ENCODE measurements around the gene PDE5A.
"Not testable (repeated sequence)": the region's sequence is repeated elsewhere in the genome, so short reads cannot be mapped to it uniquely, and the experiment has no call there.

Gene PDE5A

GRCh38 chr4:119628281-119629141 lies at the start of gene PDE5A:
TSS of gene PDE5A (minus strand) at chr4:119628804. CDS start at chr4:119628671, 133 bp downstream.
- peak; percentile 64 for DNase-seq

- DNase-seq: no peak
These were observed 47.5 kb upstream of the PDE5A start for GRCh38 chr4:119676101-119676500.

GRCh38 chr4:119675391-119675790 lies 46.8 kb upstream of the PDE5A start:
- DNase-seq: no peak

GRCh38 chr4:119672938-119673337 lies 44.3 kb upstream of the PDE5A start:
- DNase-seq: no peak

GRCh38 chr4:119672086-119672485 lies 43.5 kb upstream of the PDE5A start:
- DNase-seq: no peak

GRCh38 chr4:119671205-119671604 lies 42.6 kb upstream of the PDE5A start:
- no peak for DNase-seq

GRCh38 chr4:119667802-119668201 lies 39.2 kb upstream of the PDE5A start:
- no peak for DNase-seq

GRCh38 chr4:119666653-119667091 lies 38.1 kb upstream of the PDE5A start:
- no peak for DNase-seq

GRCh38 chr4:119665752-119666151 lies 37.1 kb upstream of the PDE5A start:
- no peak for DNase-seq

GRCh38 chr4:119664168-119664907 lies 35.7 kb upstream of the PDE5A start:
- no peak for DNase-seq

GRCh38 chr4:119663160-119663788 lies 34.7 kb upstream of the PDE5A start:
- DNase-seq: no peak

- DNase-seq: not testable (repeated sequence)
These were observed 34.0 kb upstream of the PDE5A start for GRCh38 chr4:119662612-119663011.

GRCh38 chr4:119661231-119661630 lies 32.6 kb upstream of the PDE5A start:
- no peak for DNase-seq

- DNase-seq: peak; percentile 57
These were observed 31.0 kb upstream of the PDE5A start for GRCh38 chr4:119659576-119659975.

- DNase-seq: no peak
These were observed 28.6 kb upstream of the PDE5A start for GRCh38 chr4:119657111-119657611.

GRCh38 chr4:119656342-119656741 lies 27.7 kb upstream of the PDE5A start:
- DNase-seq: no peak

- DNase-seq: no peak
These were observed 26.7 kb upstream of the PDE5A start for GRCh38 chr4:119655111-119655837.

GRCh38 chr4:119653990-119654389 lies 25.4 kb upstream of the PDE5A start:
- DNase-seq: no peak

GRCh38 chr4:119652998-119653397 lies 24.4 kb upstream of the PDE5A start:
- DNase-seq: no peak

- DNase-seq: no peak
These were observed 19.8 kb upstream of the PDE5A start for GRCh38 chr4:119648398-119648797.

GRCh38 chr4:119647558-119647957 lies 19.0 kb upstream of the PDE5A start:
- DNase-seq: no peak

- no peak for DNase-seq
These were observed 17.9 kb upstream of the PDE5A start for GRCh38 chr4:119646347-119647071.
